GM18517 (cell line): Measurements from ENCODE around the gene RAF1.
"Not testable (repeated sequence)": the region's sequence is repeated elsewhere in the genome, so short reads cannot be mapped to it uniquely, and the experiment has no call there.

ENCODE experiments used
- ATAC-seq: cut with Tn5 transposase; IDR thresholded peaks from one replicate; pipeline ENCODE4 v1.9.1; 2021; ENCODE audit warnings: mild to moderate bottlenecking, moderate library complexity; ENCODE audit not compliant: unreplicated experiment

Gene RAF1

GRCh38 chr3:12677616-12678015, 13.7 kb upstream of the RAF1 start:
- ATAC-seq = no peak

GRCh38 chr3:12675115-12675810, 11.3 kb upstream of the RAF1 start:
- ATAC-seq = no peak

GRCh38 chr3:12673956-12674736, 10.2 kb upstream of the RAF1 start:
- not testable (repeated sequence) for ATAC-seq

GRCh38 chr3:12671120-12671450, 7.2 kb upstream of the RAF1 start:
- ATAC-seq = no peak

- ATAC-seq = no peak
These were observed 6.6 kb upstream of the RAF1 start for GRCh38 chr3:12670365-12671119.

GRCh38 chr3:12663401-12663935, 449 bp downstream of the RAF1 start:
- ATAC-seq = peak; percentile 34

- no peak for ATAC-seq
These were observed 1.1 kb downstream of the RAF1 start for GRCh38 chr3:12662593-12663400.

GRCh38 chr3:12661926-12662592, 1.9 kb downstream of the RAF1 start:
- ATAC-seq = no peak

- not testable (repeated sequence) for ATAC-seq
These were observed 2.5 kb downstream of the RAF1 start for GRCh38 chr3:12661375-12661774.

- no peak for ATAC-seq
These were observed 3.7 kb downstream of the RAF1 start for GRCh38 chr3:12660196-12660595.

- no peak for ATAC-seq
These were observed 4.5 kb downstream of the RAF1 start for GRCh38 chr3:12659316-12660015.

- no peak for ATAC-seq
These were observed 5.3 kb downstream of the RAF1 start for GRCh38 chr3:12658593-12659058.

GRCh38 chr3:12656850-12657249, 7.1 kb downstream of the RAF1 start:
- ATAC-seq = no peak

- no peak for ATAC-seq
These were observed 7.7 kb downstream of the RAF1 start for GRCh38 chr3:12656193-12656592.

GRCh38 chr3:12655701-12656100, 8.2 kb downstream of the RAF1 start:
- no peak for ATAC-seq

- ATAC-seq = no peak
These were observed 10.2 kb downstream of the RAF1 start for GRCh38 chr3:12653747-12654146.

GRCh38 chr3:12648384-12648959, 15.4 kb downstream of the RAF1 start:
- ATAC-seq = no peak

GRCh38 chr3:12644331-12644937, 19.5 kb downstream of the RAF1 start:
- no peak for ATAC-seq

GRCh38 chr3:12643724-12644123, 20.2 kb downstream of the RAF1 start:
- no peak for ATAC-seq
